IMR-90 (cell line): ENCODE measurements around the gene ANAPC5. TPM values are rescaled to one million over a fixed set of nuclear protein-coding genes. Genes with fewer than 3 reads are reported as not detected.

Experiments used
- ATAC-seq: fragments of 200-7000 bp; cut with Tn5 transposase; 2 replicates; pipeline ENCODE4 v1.9.1; 2020; ENCODE audit warnings: low read depth, mild to moderate bottlenecking, moderate library complexity
- BruUV-seq: library from RNA; stranded (reverse); fragments of 400-500 nt; replicated peaks from 2 replicates; lab custom pipeline; 2021; lab: Mats Ljungman, UMichigan
- CTCF ChIA-PET: fragments of 300-600 bp; formaldehyde crosslinking; extraction: SDS; loops from one replicate; lab custom pipeline; 2021; ENCODE audit warnings: antibody characterized with exemption; lab: Yijun Ruan, JAX
- POLR2A ChIA-PET: fragments of 300-600 bp; sonication (Branson Sonifier 250); formaldehyde crosslinking; loops from one replicate; lab custom pipeline; 2022; ENCODE audit warnings: antibody characterized with exemption; ENCODE audit not compliant: unreplicated experiment; lab: Charles Lee
- DNase-seq: peaks from one replicate; pipeline ENCODE4 v3.0.0; 2013
- H2AFZ ChIP-seq: replicated peaks from 2 replicates; pipeline ENCODE3; 2013; ENCODE audit warnings: low read length, mild to moderate bottlenecking; ENCODE audit not compliant: poor library complexity
- H2AK5ac ChIP-seq: 2 replicates; pipeline ENCODE4 v1.6.1; 2013; ENCODE audit warnings: low read depth, low read length, inconsistent platforms
- H2AK9ac ChIP-seq: replicated peaks from 2 replicates; pipeline ENCODE3; 2013; ENCODE audit warnings: mild to moderate bottlenecking, low read depth, low read length, moderate library complexity; ENCODE audit not compliant: poor library complexity
- H2BK120ac ChIP-seq: 2 replicates; pipeline ENCODE4 v1.6.1; 2013; ENCODE audit warnings: low read depth, low read length, inconsistent platforms
- H2BK15ac ChIP-seq: 3 replicates; pipeline ENCODE4 v1.6.1; 2013; ENCODE audit warnings: low read depth, low read length, inconsistent platforms
- H2BK20ac ChIP-seq: 2 replicates; pipeline ENCODE4 v1.6.1; 2013; ENCODE audit warnings: low read depth, mild to moderate bottlenecking, inconsistent platforms, low read length, moderate library complexity
- H2BK5ac ChIP-seq: 2 replicates; pipeline ENCODE4 v1.6.1; 2013; ENCODE audit warnings: mild to moderate bottlenecking, low read depth, low read length, inconsistent platforms; ENCODE audit not compliant: poor library complexity, severe bottlenecking
- H3K14ac ChIP-seq: replicated peaks from 2 replicates; pipeline ENCODE4 v1.6.1; 2013; ENCODE audit warnings: low read depth, low read length, inconsistent platforms
- H3K18ac ChIP-seq: 2 replicates; pipeline ENCODE4 v1.6.1; 2013; ENCODE audit warnings: low read depth, low read length, control low read depth
- H3K23ac ChIP-seq: 2 replicates; pipeline ENCODE4 v1.6.1; 2013; ENCODE audit warnings: low read depth, low read length, inconsistent platforms
- H3K27ac ChIP-seq: 2 replicates; pipeline ENCODE4 v1.5.1; 2013; ENCODE audit warnings: mild to moderate bottlenecking, control low read depth, low read length; ENCODE audit not compliant: insufficient read depth
- H3K27me3 ChIP-seq: 2 replicates; pipeline ENCODE4 v1.6.1; 2013; ENCODE audit warnings: low read length; ENCODE audit not compliant: control insufficient read depth, insufficient read depth
- H3K36me3 ChIP-seq: 2 replicates; pipeline ENCODE4 v1.6.1; 2013; ENCODE audit warnings: low read length, mixed read lengths; ENCODE audit not compliant: control insufficient read depth, insufficient read depth
- H3K4ac ChIP-seq: 2 replicates; pipeline ENCODE4 v1.6.1; 2013; ENCODE audit warnings: low read depth, low read length, inconsistent platforms
- H3K4me1 ChIP-seq: 2 replicates; pipeline ENCODE4 v1.6.1; 2013; ENCODE audit warnings: low read length, mixed read lengths; ENCODE audit not compliant: control insufficient read depth, insufficient read depth
- H3K4me2 ChIP-seq: 2 replicates; pipeline ENCODE4 v1.6.1; 2013; ENCODE audit warnings: low read depth, mild to moderate bottlenecking, control low read depth, low read length, moderate library complexity
- H3K4me3 ChIP-seq: 2 replicates; pipeline ENCODE4 v1.5.1; 2013; ENCODE audit warnings: low read depth, mild to moderate bottlenecking, control low read depth, low read length, moderate library complexity; ENCODE audit not compliant: insufficient read depth
- H3K56ac ChIP-seq: 2 replicates; pipeline ENCODE4 v1.6.1; 2013; ENCODE audit warnings: low read length, inconsistent platforms; ENCODE audit not compliant: insufficient read depth; ENCODE audit errors: extremely low read depth
- H3K79me1 ChIP-seq, 2 experiments: 2 replicates each; pipeline ENCODE4 v1.6.1; 2013; ENCODE audit warnings: low read length in 2 of 2, inconsistent platforms in 1 of 2, low read depth in 1 of 2
- H3K9ac ChIP-seq: 2 replicates; pipeline ENCODE4 v1.6.1; 2013; ENCODE audit warnings: low read depth, low read length, control low read depth
- H3K9me1 ChIP-seq: 2 replicates; pipeline ENCODE4 v1.6.1; 2013; ENCODE audit warnings: low read length, inconsistent platforms; ENCODE audit not compliant: insufficient read depth
- H3K9me3 ChIP-seq: 2 replicates; pipeline ENCODE4 v1.6.1; 2013; ENCODE audit warnings: low read length; ENCODE audit not compliant: control insufficient read depth, insufficient read depth
- H4K20me1 ChIP-seq: 2 replicates; pipeline ENCODE4 v1.6.1; 2013; ENCODE audit warnings: low read length, inconsistent platforms; ENCODE audit not compliant: insufficient read depth
- H4K5ac ChIP-seq: 2 replicates; pipeline ENCODE4 v1.6.1; 2013; ENCODE audit warnings: mild to moderate bottlenecking, low read depth, low read length, control low read depth
- H4K8ac ChIP-seq, 2 experiments: 2 replicates each; pipeline ENCODE4 v1.6.1; 2013; ENCODE audit warnings: low read depth in 2 of 2, low read length in 2 of 2, control low read depth in 1 of 2, inconsistent platforms in 1 of 2
- H4K91ac ChIP-seq: 2 replicates; pipeline ENCODE4 v1.6.1; 2013; ENCODE audit warnings: low read depth, low read length, inconsistent platforms; ENCODE audit not compliant: insufficient read depth
- BHLHE40 ChIP-seq: fragments of 150-350 bp; IDR thresholded peaks from 2 replicates; pipeline ENCODE4 v1.6.1; 2016; ENCODE audit warnings: mild to moderate bottlenecking, low read depth, low read length
- MAFK ChIP-seq: IDR thresholded peaks from 2 replicates; pipeline ENCODE4 v1.6.1; 2012; ENCODE audit warnings: low read depth, low read length, improper control_type of control experiment
- WGBS, 2 experiments: methylation state at CpG; one replicate each; pipeline versions ENCODE4 v1.1.5 to v1.1.7; 2013; ENCODE audit warnings: missing lambda C conversion rate in 2 of 2; ENCODE audit not compliant: insufficient read length in 1 of 2; ENCODE audit errors: extremely low coverage in 2 of 2; 5-methylcytosine and 5-hydroxymethylcytosine counted together
- dilution Hi-C: fragments of 300-500 bp; cut with HindIII; formaldehyde crosslinking; loops from one replicate; pipeline ENCODE4 v1.14.3; 2018; ENCODE audit warnings: low sequenced_read_pairs; ENCODE audit not compliant: unreplicated experiment
- in situ Hi-C: fragments of 300-500 bp; cut with MboI; formaldehyde crosslinking; loops from 3 replicates; pipeline ENCODE4 v1.14.3; 2019; ENCODE audit warnings: low sequenced_read_pairs, inconsistent platforms, mixed read lengths
- intact Hi-C: fragments of 100-400 bp; cut with micrococcal nuclease; formaldehyde crosslinking; loops from 2 replicates; pipeline ENCODE4 v1.10.0; 2022
- polyA plus RNA-seq, 3 experiments: library from polyadenylated mRNA; depleted of rRNA; stranded (reverse); fragments of >200 nt; gene quantifications; 2 replicates each; pipeline ENCODE4 v1.2.3, GENCODE V29; 2012; ENCODE audit warnings: low replicate concordance in 1 of 3
- total RNA-seq: library from RNA; depleted of rRNA; stranded (reverse); fragments of >200 nt; gene quantifications from 2 replicates; pipeline ENCODE4 v1.2.3, GENCODE V29; 2012

The ANAPC5 gene
- total and polyA plus RNA-seq, 2 of the 4 experiments (the other 2 are of a cell fraction) = 157 to 211 TPM

DNA sequence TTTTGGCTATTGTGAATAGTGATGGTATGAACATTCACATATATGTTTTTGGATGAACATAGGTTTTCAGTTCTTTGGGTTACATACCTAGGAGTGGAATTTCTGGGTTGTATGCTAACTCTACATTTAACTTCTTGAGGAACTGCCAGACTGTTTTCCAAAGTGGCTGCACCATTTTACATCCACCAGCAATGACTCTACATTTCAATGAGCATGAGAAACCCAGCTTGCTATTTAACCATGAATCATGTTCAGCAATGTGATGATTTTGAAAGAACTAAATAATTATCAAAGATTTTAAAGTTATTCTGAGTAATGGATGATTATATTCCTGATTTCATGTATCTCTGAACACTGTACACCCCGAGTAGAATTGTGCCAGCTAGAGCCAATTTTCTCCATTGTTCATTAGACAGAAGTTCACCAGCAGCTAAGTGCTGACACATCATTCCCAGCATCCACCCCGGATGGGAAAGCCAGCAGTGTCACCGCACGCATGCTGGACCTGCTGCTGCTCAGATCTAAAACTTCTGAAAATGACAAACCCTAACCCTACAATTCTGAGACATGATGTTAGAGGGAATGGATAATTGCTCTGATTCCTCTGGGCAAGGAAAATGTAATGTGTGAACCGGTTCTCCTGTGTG lies 13.3 kb upstream of the ANAPC5 start:
- no peak overlapping the region for H2BK15ac ChIP-seq
- no peaks in the 10 kb centered on the region for H3K36me3 ChIP-seq
- H3K4me2 ChIP-seq = no peak overlapping the region
- H2AK9ac ChIP-seq = no peak overlapping the region
- peak; percentile 82 for TF ChIP-seq MAFK
- no peak for TF ChIP-seq BHLHE40
- no peaks in the 10 kb centered on the region for H4K20me1 ChIP-seq
- in situ Hi-C loops = no loop called here
- H3K4me3 ChIP-seq = no peak overlapping the region
- H3K9ac ChIP-seq = no peak overlapping the region
- H2BK20ac ChIP-seq = no peak overlapping the region
- H3K79me1 ChIP-seq = no peaks in the 10 kb centered on the region
- no peak overlapping the region for H3K27ac ChIP-seq
- H3K56ac ChIP-seq = no peak overlapping the region
- DNase-seq = peak; percentile 13
- WGBS, 2 experiments = no CpG with 5 or more reads among the region's 5 CpGs
- no peak overlapping the region for H2AFZ ChIP-seq
- H3K9me3 ChIP-seq = no peaks in the 10 kb centered on the region
- H3K18ac ChIP-seq = no peak overlapping the region
- no peaks in the 10 kb centered on the region for H3K9me1 ChIP-seq
- POLR2A ChIA-PET = interaction anchor here (1.2 kb wide), 1 partner anchor 14 kb away, joined by 3 read pairs; the partner anchor contains the start of gene ANAPC5
- CTCF ChIA-PET = no interaction called here
- H3K14ac ChIP-seq = no peak overlapping the region
- no peaks in the 10 kb centered on the region for H3K4me1 ChIP-seq
- H3K4ac ChIP-seq = no peak overlapping the region
- H4K8ac ChIP-seq = no peak overlapping the region
- H2AK5ac ChIP-seq = no peak overlapping the region
- dilution Hi-C loops = no loop called here
- no peak overlapping the region for H2BK5ac ChIP-seq
- no TSS peak for BruUV-seq
- H3K23ac ChIP-seq = no peak overlapping the region
- no peak overlapping the region for H2BK120ac ChIP-seq
- ATAC-seq = peak; percentile 24; the same call in 1 of the 2 replicates
- 0 out of 2 replicates have a peak, but pooled peaks cover 1% of the 10 kb centered on the region for H3K27me3 ChIP-seq
- intact Hi-C loops = no loop called here
- H4K5ac ChIP-seq = no peak overlapping the region
- no peak overlapping the region for H4K91ac ChIP-seq
